Dermis blood vessel endothelial cell (primary cell): ENCODE results near the gene ARSB. TPM values are rescaled to one million over a fixed set of nuclear protein-coding genes. Genes with fewer than 3 reads are reported as not detected.
A peak's percentile ranks its signal among the peaks of the same experiment; 100 is the strongest.
"Not testable (repeated sequence)": the region's sequence is repeated elsewhere in the genome, so short reads cannot be mapped to it uniquely, and the experiment has no call there.

Experiments used
- DNase-seq: peaks from one replicate; pipeline ENCODE4 v3.0.0; 2010
- total RNA-seq: library from RNA; depleted of rRNA; stranded (reverse); fragments of >200 nt; gene quantifications from 2 replicates; pipeline ENCODE4 v1.2.3, GENCODE V29; 2014

Gene ARSB
- total RNA-seq, 1 donor from 2014 or later: 15.7 TPM

GRCh38 chr5:78993165-78993564 lies 8.1 kb upstream of the ARSB start:
- DNase-seq: no peak

GRCh38 chr5:78992146-78992545 lies 7.0 kb upstream of the ARSB start:
- DNase-seq: no peak

- DNase-seq: no peak
Measured at GRCh38 chr5:78989080-78989479, 4.0 kb upstream of the ARSB start.

GRCh38 chr5:78985725-78986223 lies 664 bp upstream of the ARSB start:
- DNase-seq: peak; percentile 56

- peak; percentile 86 for DNase-seq
Measured at GRCh38 chr5:78984439-78985115, 533 bp downstream of the ARSB start.

GRCh38 chr5:78983601-78984438 lies 1.3 kb downstream of the ARSB start:
- DNase-seq: peak; percentile 48

GRCh38 chr5:78983194-78983593 lies 1.9 kb downstream of the ARSB start:
- not testable (repeated sequence) for DNase-seq

- DNase-seq: no peak
Measured at GRCh38 chr5:78979909-78980308, 5.2 kb downstream of the ARSB start.

- DNase-seq: no peak
Measured at GRCh38 chr5:78979117-78979742, 5.9 kb downstream of the ARSB start.

- no peak for DNase-seq
Measured at GRCh38 chr5:78975035-78975434, 10.1 kb downstream of the ARSB start.

- no peak for DNase-seq
Measured at GRCh38 chr5:78974601-78975000, 10.5 kb downstream of the ARSB start.

- no peak for DNase-seq
Measured at GRCh38 chr5:78974011-78974410, 11.1 kb downstream of the ARSB start.

- DNase-seq: peak; percentile 90
Measured at GRCh38 chr5:78972654-78973428, 12.3 kb downstream of the ARSB start.

- DNase-seq: no peak
Measured at GRCh38 chr5:78971998-78972397, 13.1 kb downstream of the ARSB start.

- no peak for DNase-seq
Measured at GRCh38 chr5:78968781-78969180, 16.3 kb downstream of the ARSB start.

GRCh38 chr5:78964889-78965288 lies 20.2 kb downstream of the ARSB start:
- DNase-seq: peak; percentile 81

- no peak for DNase-seq
Measured at GRCh38 chr5:78961743-78962142, 23.4 kb downstream of the ARSB start.

- no peak for DNase-seq
Measured at GRCh38 chr5:78959767-78960166, 25.3 kb downstream of the ARSB start.

GRCh38 chr5:78958672-78959445 lies 26.3 kb downstream of the ARSB start:
- DNase-seq: no peak

GRCh38 chr5:78956901-78957300 lies 28.2 kb downstream of the ARSB start:
- DNase-seq: no peak

- no peak for DNase-seq
Measured at GRCh38 chr5:78953092-78953800, 31.9 kb downstream of the ARSB start.
